HG02588 (cell line): ENCODE data around the gene GAB1.
A peak's percentile ranks its signal among the peaks of the same experiment; 100 is the strongest.
"Not testable (repeated sequence)": the region's sequence is repeated elsewhere in the genome, so short reads cannot be mapped to it uniquely, and the experiment has no call there.

Experiments
- ATAC-seq: cut with Tn5 transposase; IDR thresholded peaks from one replicate; pipeline ENCODE4 v1.9.1; 2021; ENCODE audit warnings: mild to moderate bottlenecking, moderate library complexity; ENCODE audit not compliant: unreplicated experiment

Gene GAB1

DNA sequence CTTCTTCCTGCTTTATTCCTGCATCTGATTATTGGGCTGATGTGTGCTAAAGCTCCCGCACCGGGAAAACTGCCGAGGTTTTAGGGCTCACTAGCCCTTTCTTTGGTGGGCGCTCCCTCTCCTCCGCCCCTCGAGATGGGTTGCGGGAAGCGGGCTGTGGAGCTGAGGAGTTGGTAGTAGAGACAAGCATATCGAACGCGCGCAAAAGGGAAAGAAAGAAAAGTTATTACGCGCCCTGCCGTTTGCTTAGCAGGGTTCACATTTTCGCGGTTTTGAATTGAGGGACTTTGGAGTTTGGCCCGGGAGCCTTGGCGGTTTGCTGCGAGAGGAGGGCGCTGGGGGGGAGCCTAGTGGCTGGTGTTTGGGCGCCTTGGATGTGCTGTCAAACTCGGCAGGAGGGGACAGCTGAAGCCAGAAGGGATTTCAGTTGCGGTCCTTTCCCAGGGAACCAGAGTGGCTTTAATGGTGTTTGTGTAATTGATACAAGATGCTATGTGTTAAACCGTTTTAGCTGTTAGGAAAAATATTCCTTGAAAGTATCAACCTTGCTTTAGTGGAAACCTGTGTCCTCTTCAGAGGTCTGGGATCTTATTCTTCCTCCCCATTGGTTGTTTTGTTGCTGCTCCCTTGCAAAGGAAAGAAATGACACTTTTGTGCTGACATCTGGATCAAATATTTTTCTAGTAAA, 1.1 kb downstream of the GAB1 start:
- no peak for ATAC-seq

GRCh38 chr4:143338313-143338712, 1.6 kb downstream of the GAB1 start:
- ATAC-seq = no peak

DNA sequence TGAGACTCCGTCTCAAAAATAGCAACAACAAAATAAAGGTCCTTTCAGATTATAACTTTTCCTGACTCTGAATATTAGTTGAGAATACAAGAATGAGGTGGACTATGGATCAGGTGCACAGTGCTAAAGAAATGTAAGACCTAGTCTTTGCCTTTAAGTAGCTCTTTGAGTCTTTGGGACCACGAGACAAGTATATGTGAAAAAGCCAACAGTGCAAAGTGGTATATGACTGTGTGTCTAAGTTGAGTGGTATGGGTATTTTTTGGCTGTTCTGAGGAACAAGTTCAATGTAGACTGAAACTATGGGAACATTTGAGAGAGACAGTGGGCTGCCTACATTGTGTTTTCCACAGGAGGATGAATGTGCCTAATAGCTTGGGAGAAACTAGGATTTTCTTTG, 2.8 kb downstream of the GAB1 start:
- ATAC-seq = no peak

DNA sequence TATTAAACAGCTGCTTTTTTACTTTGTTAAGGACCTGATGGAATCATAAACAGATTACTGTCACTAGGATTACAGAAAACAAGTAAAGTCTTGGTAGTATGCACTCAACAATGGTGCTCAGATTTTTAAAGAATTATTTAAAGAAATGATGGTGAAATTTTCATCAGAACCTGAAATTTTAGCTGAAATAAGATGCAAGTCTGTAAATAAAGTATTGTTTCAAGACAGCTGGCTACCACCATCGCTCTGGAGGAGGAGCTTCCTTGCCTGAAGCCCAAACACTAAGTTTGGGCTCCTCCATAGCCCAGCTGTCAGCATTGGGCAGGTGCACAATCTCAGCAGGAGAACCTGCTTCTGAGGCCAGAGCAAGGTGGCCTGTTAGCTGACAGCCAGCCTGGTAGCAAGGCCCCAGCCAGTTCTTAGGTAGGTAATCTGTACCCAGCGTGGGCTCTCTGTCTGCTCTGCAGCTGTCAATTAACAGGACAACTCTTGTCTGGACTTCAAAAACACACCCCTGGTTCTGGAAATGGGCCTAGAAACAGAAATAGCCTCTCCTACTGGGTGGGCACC, 4.6 kb downstream of the GAB1 start:
- no peak for ATAC-seq

GRCh38 chr4:143343276-143343831, 6.7 kb downstream of the GAB1 start:
- no peak for ATAC-seq

- ATAC-seq = no peak
Measured at GRCh38 chr4:143344041-143344440, 7.4 kb downstream of the GAB1 start.

DNA sequence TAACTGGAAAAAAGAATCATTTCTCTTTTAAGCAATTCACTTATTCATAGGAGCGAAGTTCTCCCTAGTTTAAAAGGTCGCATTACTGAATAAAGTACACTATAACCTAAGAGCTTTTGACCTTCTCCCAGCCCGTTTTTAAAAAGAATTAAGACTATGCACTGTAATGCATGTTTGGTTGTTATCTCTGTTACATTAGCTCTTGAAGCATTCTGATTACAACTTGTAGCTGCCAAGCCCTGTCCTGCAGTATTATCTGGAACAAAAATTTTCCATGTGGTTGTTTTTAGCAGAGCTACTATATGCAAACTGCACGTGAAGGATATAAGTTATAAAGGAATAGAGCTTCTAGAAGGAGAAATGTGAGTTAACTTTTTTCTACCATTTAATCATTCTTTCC, 8.1 kb downstream of the GAB1 start:
- no peak for ATAC-seq

DNA sequence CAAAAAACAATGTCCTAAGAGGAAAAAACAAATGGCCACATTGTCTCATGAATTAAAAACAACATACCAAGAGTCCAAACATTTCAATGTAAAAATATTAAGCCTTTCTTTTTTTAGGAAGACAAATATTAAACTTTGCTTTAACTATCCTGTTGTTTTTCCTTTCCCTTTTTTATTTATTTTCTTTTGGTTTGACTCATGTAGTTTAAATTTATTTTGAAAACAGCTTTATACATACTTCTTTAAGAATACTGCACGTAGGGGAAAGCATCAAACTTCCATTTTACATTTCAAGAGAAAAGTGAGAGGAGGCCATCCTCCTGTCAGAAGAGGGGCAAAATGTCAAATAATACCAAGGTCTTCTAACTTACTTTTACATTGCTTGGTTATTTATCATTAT, 8.7 kb downstream of the GAB1 start:
- ATAC-seq = no peak

GRCh38 chr4:143346206-143346605, 9.5 kb downstream of the GAB1 start:
- ATAC-seq = no peak

- ATAC-seq = no peak
Measured at GRCh38 chr4:143347484-143348111, 10.9 kb downstream of the GAB1 start.

- no peak for ATAC-seq
Measured at GRCh38 chr4:143348233-143349077, 11.8 kb downstream of the GAB1 start.

GRCh38 chr4:143349858-143350527, 13.3 kb downstream of the GAB1 start:
- ATAC-seq = not testable (repeated sequence)

DNA sequence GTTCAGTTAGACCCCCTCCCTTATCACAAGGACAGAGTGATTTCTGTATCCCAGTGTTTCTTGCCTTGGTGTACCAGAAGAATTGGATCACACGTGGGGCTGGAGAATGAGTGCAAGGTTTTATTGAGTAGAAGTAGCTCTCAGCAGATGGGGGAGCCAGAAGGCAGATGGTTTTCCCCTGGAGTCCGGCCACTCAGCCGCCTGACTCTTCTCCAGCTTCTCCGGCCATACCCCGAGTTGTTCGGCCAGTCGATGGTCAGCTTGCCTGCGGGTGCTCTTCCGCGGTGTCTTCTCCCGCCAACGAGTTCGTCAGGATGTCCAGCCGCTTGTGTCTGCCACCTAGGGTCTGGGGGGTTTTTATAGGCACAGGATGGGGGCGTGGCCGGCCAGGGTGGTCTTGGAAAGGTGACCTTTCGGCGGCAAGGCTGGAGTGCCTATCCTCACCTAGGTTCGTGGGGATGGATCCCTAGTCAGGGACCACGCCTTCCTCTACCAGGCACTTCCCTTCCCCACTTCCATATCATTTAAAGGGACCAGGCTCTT, 14.5 kb downstream of the GAB1 start:
- no peak for ATAC-seq

DNA sequence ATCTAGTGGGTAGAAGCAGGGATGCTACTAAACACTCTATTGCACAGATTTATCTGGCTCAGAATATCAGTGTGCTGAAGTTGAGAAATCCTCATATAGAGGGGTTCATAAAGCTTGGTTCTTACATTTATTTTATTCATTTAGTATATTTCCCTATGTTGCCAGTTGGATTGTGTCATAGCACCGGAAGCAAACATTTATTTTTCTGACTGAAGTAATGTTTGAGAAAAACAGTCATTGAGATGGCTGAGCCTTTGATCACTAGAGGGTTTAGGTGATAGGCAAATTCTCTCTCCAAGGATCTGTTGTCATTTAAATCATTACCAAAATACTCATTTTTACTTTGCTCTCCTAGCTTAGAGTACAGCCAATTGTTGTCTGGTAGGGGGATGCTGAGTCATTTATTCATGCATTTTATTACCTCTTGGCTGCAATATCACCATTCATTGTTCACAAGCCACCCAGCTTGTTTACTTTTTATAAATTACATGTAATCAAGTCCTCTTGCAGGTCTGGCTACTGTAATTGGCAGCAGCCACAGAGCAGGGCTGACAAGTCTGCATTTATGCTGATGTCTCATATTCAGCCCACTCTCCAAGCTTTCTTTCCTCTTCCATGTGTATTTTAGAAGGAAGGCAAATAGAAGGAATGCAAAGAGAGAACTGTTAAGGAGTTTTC, 15.2 kb downstream of the GAB1 start:
- no peak for ATAC-seq

GRCh38 chr4:143352720-143353119, 16.0 kb downstream of the GAB1 start:
- no peak for ATAC-seq

GRCh38 chr4:143353797-143354196, 17.1 kb downstream of the GAB1 start:
- no peak for ATAC-seq

DNA sequence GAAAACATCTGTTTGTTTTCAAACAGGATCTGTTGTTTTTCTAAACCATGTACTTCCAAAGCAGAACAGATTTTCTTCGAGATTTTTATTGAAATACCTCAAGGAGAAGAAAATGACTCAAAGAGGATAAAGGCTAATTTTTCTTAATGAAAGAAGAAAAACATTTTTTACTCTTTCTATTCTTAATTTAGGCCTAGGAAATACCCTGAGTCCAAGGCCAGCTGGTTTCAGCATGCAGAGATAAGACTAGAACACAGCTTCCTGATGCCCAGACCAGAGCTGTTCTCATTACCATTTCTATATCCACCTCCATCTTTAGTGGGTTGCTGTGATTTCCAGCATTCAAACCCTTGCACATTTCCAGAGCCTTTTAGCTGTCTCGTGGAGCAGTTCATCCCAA, 18.3 kb downstream of the GAB1 start:
- ATAC-seq = peak; percentile 35

DNA sequence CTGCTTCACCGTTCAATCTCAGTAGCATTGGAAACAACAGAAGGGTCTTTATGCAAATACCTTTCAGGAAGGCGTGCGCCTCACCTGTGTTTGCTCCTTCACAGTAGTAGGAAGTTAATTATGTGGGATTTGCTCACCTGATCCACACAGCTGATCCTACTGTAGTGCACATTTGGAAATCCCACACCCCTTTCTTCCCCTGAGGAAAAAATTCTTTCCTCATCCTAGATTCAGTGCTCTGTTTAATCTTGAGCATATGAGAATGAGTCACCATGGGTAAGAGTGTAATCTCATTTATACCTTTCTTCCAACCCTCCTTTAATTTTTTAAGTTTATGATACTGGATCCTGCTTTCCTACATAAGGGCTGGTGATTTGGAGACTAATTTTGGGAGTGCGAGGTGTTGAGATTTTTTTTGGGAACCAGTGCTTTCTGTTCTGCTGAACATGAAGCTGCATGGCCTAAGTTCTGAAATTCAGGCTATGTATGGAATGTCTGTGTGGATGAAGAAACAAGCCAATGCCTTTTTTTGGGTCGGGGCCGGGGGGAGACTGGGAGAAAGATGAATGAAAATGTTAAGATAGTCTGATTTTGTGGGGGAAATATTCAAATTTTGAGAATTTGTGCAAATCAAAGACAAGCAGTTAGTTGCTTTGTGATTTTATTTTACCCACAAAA, 19.0 kb downstream of the GAB1 start:
- no peak for ATAC-seq

DNA sequence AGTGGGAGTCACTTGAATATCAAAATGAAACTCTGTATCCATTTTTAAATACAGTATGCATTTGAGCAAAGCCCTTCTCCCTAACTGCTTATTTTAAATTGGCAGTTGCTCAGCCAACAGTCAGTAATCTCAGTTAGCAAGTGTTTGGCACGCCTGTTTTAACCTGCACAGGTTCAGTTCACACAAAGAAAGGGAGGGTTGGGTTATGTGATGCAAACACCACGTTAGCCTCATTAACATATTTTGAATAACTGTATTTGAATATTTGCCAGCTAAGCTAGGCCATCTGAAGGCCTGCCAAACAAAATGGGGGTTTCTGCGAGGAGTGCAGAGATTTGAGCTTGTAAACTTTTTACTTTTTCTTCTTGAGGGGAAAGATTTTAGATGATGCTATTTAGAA, 19.8 kb downstream of the GAB1 start:
- no peak for ATAC-seq
